Astrocyte (in vitro differentiated cells and primary cell): Measurements from ENCODE around the gene ARID2. TPM values are rescaled to one million over a fixed set of nuclear protein-coding genes. Genes with fewer than 3 reads are reported as not detected.

ENCODE experiments used
- DNase-seq: peaks from one replicate; pipeline ENCODE4 v3.0.0-alpha.2; 2010; ENCODE audit warnings: low read depth
- FAIRE-seq: peaks from 2 replicates; lab custom pipeline; 2011; peaks lifted over from hg19 to GRCh38; lab: Jason Lieb, UNC
- H2AFZ ChIP-seq: 2 replicates; pipeline ENCODE4 v1.6.0; 2012; ENCODE audit warnings: low read depth, low read length, inconsistent platforms
- H3K27ac ChIP-seq: 2 replicates; pipeline ENCODE4 v1.5.1; 2011; ENCODE audit warnings: low read depth, low read length, inconsistent platforms
- H3K27me3 ChIP-seq: 2 replicates; pipeline ENCODE4 v1.6.0; 2011; ENCODE audit warnings: low read length, inconsistent platforms; ENCODE audit not compliant: insufficient read depth
- H3K36me3 ChIP-seq: 2 replicates; pipeline ENCODE4 v1.5.1; 2011; ENCODE audit warnings: low read length, inconsistent platforms; ENCODE audit not compliant: insufficient read depth
- H3K4me1 ChIP-seq: 2 replicates; pipeline ENCODE4 v1.5.1; 2011; ENCODE audit warnings: low read length, inconsistent platforms; ENCODE audit not compliant: insufficient read depth
- H3K4me2 ChIP-seq: 2 replicates; pipeline ENCODE4 v1.6.0; 2012; ENCODE audit warnings: low read length, inconsistent platforms
- H3K4me3 ChIP-seq: 2 replicates; pipeline ENCODE4 v1.5.1; 2011; ENCODE audit warnings: low read depth, mild to moderate bottlenecking, low read length, inconsistent platforms; ENCODE audit not compliant: insufficient read depth
- H3K79me2 ChIP-seq: 2 replicates; pipeline ENCODE4 v1.6.0; 2012; ENCODE audit warnings: mild to moderate bottlenecking, low read length, inconsistent platforms; ENCODE audit not compliant: insufficient read depth
- H3K9ac ChIP-seq: 2 replicates; pipeline ENCODE4 v1.6.0; 2012; ENCODE audit warnings: mild to moderate bottlenecking, low read length, inconsistent platforms
- H3K9me3 ChIP-seq: 2 replicates; pipeline ENCODE4 v1.5.1; 2012; ENCODE audit warnings: low read depth, mild to moderate bottlenecking, low read length, inconsistent platforms; ENCODE audit not compliant: insufficient read depth
- H4K20me1 ChIP-seq: 2 replicates; pipeline ENCODE4 v1.6.0; 2012; ENCODE audit warnings: low read length, inconsistent platforms; ENCODE audit not compliant: insufficient read depth
- H3K27ac Mint-ChIP-seq: one replicate; pipeline ENCODE4 v1.8.0; 2021; ENCODE audit warnings: mild to moderate bottlenecking, mixed read lengths; ENCODE audit not compliant: unreplicated experiment
- H3K27me3 Mint-ChIP-seq: one replicate; pipeline ENCODE4 v1.8.0; 2021; ENCODE audit warnings: low read depth, mixed read lengths; ENCODE audit not compliant: unreplicated experiment
- H3K36me3 Mint-ChIP-seq: one replicate; pipeline ENCODE4 v1.8.0; 2021; ENCODE audit warnings: low read depth, mixed read lengths; ENCODE audit not compliant: unreplicated experiment
- H3K4me1 Mint-ChIP-seq: one replicate; pipeline ENCODE4 v1.8.0; 2021; ENCODE audit warnings: low read depth, mixed read lengths; ENCODE audit not compliant: unreplicated experiment
- H3K4me3 Mint-ChIP-seq: one replicate; pipeline ENCODE4 v1.8.0; 2021; ENCODE audit warnings: mild to moderate bottlenecking, moderate library complexity, mixed read lengths; ENCODE audit not compliant: unreplicated experiment
- H3K9me3 Mint-ChIP-seq: one replicate; pipeline ENCODE4 v1.8.0; 2021; ENCODE audit warnings: mild to moderate bottlenecking, mixed read lengths; ENCODE audit not compliant: unreplicated experiment
- CTCF ChIP-seq: IDR thresholded peaks from 2 replicates; pipeline ENCODE4 v1.5.1; 2011; ENCODE audit warnings: low read depth, mild to moderate bottlenecking, inconsistent platforms, low read length, moderate library complexity; ENCODE audit not compliant: insufficient read depth
- EZH2 ChIP-seq: IDR thresholded peaks from 2 replicates; pipeline ENCODE4 v1.6.1; 2012; ENCODE audit warnings: mild to moderate bottlenecking, low read length, inconsistent platforms; ENCODE audit not compliant: insufficient read depth
- total RNA-seq: library from RNA; stranded (reverse); gene quantifications from 2 replicates; pipeline ENCODE4 v1.2.1, GENCODE V29; 2021

Gene ARID2
- total RNA-seq, 1 donor from 2014 or later, result 23.8 TPM

GRCh38 chr12:45849289-45849688 is 119.8 kb downstream of the ARID2 start:
- Histone ChIP-seq H4K20me1 (no peaks in the 10 kb centered on the region), H3K4me2 (no peak overlapping the region), H3K9me3 (no peaks in the 10 kb centered on the region), H3K9ac (no peak overlapping the region), H3K27ac (no peak overlapping the region), H3K4me1 (no peaks in the 10 kb centered on the region), H2AFZ (no peak overlapping the region), H3K79me2 (no peaks in the 10 kb centered on the region), H3K4me3 (no peak overlapping the region), H3K27me3 (no peaks in the 10 kb centered on the region), H3K36me3 (peaks cover 37% of the 10 kb centered on the region)
- Mint-ChIP-seq H3K4me3 (no peak overlapping the region), H3K27me3 (no peaks in the 10 kb centered on the region), H3K4me1 (no peaks in the 10 kb centered on the region), H3K27ac (no peak overlapping the region), H3K9me3 (no peaks in the 10 kb centered on the region), H3K36me3 (peaks cover 12% of the 10 kb centered on the region)
- peak; percentile 76 for FAIRE-seq
- TF ChIP-seq EZH2 (no peak), CTCF (no peak)
- no peak for DNase-seq

- no peaks in the 10 kb centered on the region for H3K9me3 Mint-ChIP-seq
- H3K36me3 ChIP-seq, result peaks cover 37% of the 10 kb centered on the region
Measured at GRCh38 chr12:45850302-45850701, 120.8 kb downstream of the ARID2 start.

More at GRCh38 chr12:45850302-45850701, 120.8 kb downstream of the ARID2 start:
- no peak overlapping the region for H3K4me3 Mint-ChIP-seq
- TF ChIP-seq EZH2 (no peak), CTCF (no peak)
- no peaks in the 10 kb centered on the region for H4K20me1 ChIP-seq
- FAIRE-seq (no peak), DNase-seq (no peak)
- H3K4me3 ChIP-seq, result no peak overlapping the region
- no peak overlapping the region for H3K27ac Mint-ChIP-seq
- H3K4me1 Mint-ChIP-seq, result no peaks in the 10 kb centered on the region
- H3K4me1 ChIP-seq, result no peaks in the 10 kb centered on the region
- no peak overlapping the region for H2AFZ ChIP-seq
- no peak overlapping the region for H3K27ac ChIP-seq
- no peaks in the 10 kb centered on the region for H3K9me3 ChIP-seq
- peaks cover 15% of the 10 kb centered on the region for H3K36me3 Mint-ChIP-seq
- no peak overlapping the region for H3K4me2 ChIP-seq
- H3K79me2 ChIP-seq, result no peaks in the 10 kb centered on the region
- no peak overlapping the region for H3K9ac ChIP-seq
- no peaks in the 10 kb centered on the region for H3K27me3 Mint-ChIP-seq
- H3K27me3 ChIP-seq, result no peaks in the 10 kb centered on the region
